IMR-90 (cell line): Measurements from ENCODE around the gene FATE1. TPM values are rescaled to one million over a fixed set of nuclear protein-coding genes. Genes with fewer than 3 reads are reported as not detected.

Experiments used
- ATAC-seq: fragments of 200-7000 bp; cut with Tn5 transposase; 2 replicates; pipeline ENCODE4 v1.9.1; 2020; ENCODE audit warnings: low read depth, mild to moderate bottlenecking, moderate library complexity
- BruUV-seq: library from RNA; stranded (reverse); fragments of 400-500 nt; replicated peaks from 2 replicates; lab custom pipeline; 2021; lab: Mats Ljungman, UMichigan
- CTCF ChIA-PET: fragments of 300-600 bp; formaldehyde crosslinking; extraction: SDS; loops from one replicate; lab custom pipeline; 2021; ENCODE audit warnings: antibody characterized with exemption; lab: Yijun Ruan, JAX
- POLR2A ChIA-PET: fragments of 300-600 bp; sonication (Branson Sonifier 250); formaldehyde crosslinking; loops from one replicate; lab custom pipeline; 2022; ENCODE audit warnings: antibody characterized with exemption; ENCODE audit not compliant: unreplicated experiment; lab: Charles Lee
- DNase-seq: peaks from one replicate; pipeline ENCODE4 v3.0.0; 2013
- H2AFZ ChIP-seq: replicated peaks from 2 replicates; pipeline ENCODE3; 2013; ENCODE audit warnings: low read length, mild to moderate bottlenecking; ENCODE audit not compliant: poor library complexity
- H2AK5ac ChIP-seq: 2 replicates; pipeline ENCODE4 v1.6.1; 2013; ENCODE audit warnings: low read depth, low read length, inconsistent platforms
- H2AK9ac ChIP-seq: replicated peaks from 2 replicates; pipeline ENCODE3; 2013; ENCODE audit warnings: mild to moderate bottlenecking, low read depth, low read length, moderate library complexity; ENCODE audit not compliant: poor library complexity
- H2BK120ac ChIP-seq: 2 replicates; pipeline ENCODE4 v1.6.1; 2013; ENCODE audit warnings: low read depth, low read length, inconsistent platforms
- H2BK15ac ChIP-seq: 3 replicates; pipeline ENCODE4 v1.6.1; 2013; ENCODE audit warnings: low read depth, low read length, inconsistent platforms
- H2BK20ac ChIP-seq: 2 replicates; pipeline ENCODE4 v1.6.1; 2013; ENCODE audit warnings: low read depth, mild to moderate bottlenecking, inconsistent platforms, low read length, moderate library complexity
- H2BK5ac ChIP-seq: 2 replicates; pipeline ENCODE4 v1.6.1; 2013; ENCODE audit warnings: mild to moderate bottlenecking, low read depth, low read length, inconsistent platforms; ENCODE audit not compliant: poor library complexity, severe bottlenecking
- H3K14ac ChIP-seq: replicated peaks from 2 replicates; pipeline ENCODE4 v1.6.1; 2013; ENCODE audit warnings: low read depth, low read length, inconsistent platforms
- H3K18ac ChIP-seq: 2 replicates; pipeline ENCODE4 v1.6.1; 2013; ENCODE audit warnings: low read depth, low read length, control low read depth
- H3K23ac ChIP-seq: 2 replicates; pipeline ENCODE4 v1.6.1; 2013; ENCODE audit warnings: low read depth, low read length, inconsistent platforms
- H3K27ac ChIP-seq: 2 replicates; pipeline ENCODE4 v1.5.1; 2013; ENCODE audit warnings: mild to moderate bottlenecking, control low read depth, low read length; ENCODE audit not compliant: insufficient read depth
- H3K27me3 ChIP-seq: 2 replicates; pipeline ENCODE4 v1.6.1; 2013; ENCODE audit warnings: low read length; ENCODE audit not compliant: control insufficient read depth, insufficient read depth
- H3K36me3 ChIP-seq: 2 replicates; pipeline ENCODE4 v1.6.1; 2013; ENCODE audit warnings: low read length, mixed read lengths; ENCODE audit not compliant: control insufficient read depth, insufficient read depth
- H3K4ac ChIP-seq: 2 replicates; pipeline ENCODE4 v1.6.1; 2013; ENCODE audit warnings: low read depth, low read length, inconsistent platforms
- H3K4me1 ChIP-seq: 2 replicates; pipeline ENCODE4 v1.6.1; 2013; ENCODE audit warnings: low read length, mixed read lengths; ENCODE audit not compliant: control insufficient read depth, insufficient read depth
- H3K4me2 ChIP-seq: 2 replicates; pipeline ENCODE4 v1.6.1; 2013; ENCODE audit warnings: low read depth, mild to moderate bottlenecking, control low read depth, low read length, moderate library complexity
- H3K4me3 ChIP-seq: 2 replicates; pipeline ENCODE4 v1.5.1; 2013; ENCODE audit warnings: low read depth, mild to moderate bottlenecking, control low read depth, low read length, moderate library complexity; ENCODE audit not compliant: insufficient read depth
- H3K56ac ChIP-seq: 2 replicates; pipeline ENCODE4 v1.6.1; 2013; ENCODE audit warnings: low read length, inconsistent platforms; ENCODE audit not compliant: insufficient read depth; ENCODE audit errors: extremely low read depth
- H3K79me1 ChIP-seq, 2 experiments: 2 replicates each; pipeline ENCODE4 v1.6.1; 2013; ENCODE audit warnings: low read length in 2 of 2, inconsistent platforms in 1 of 2, low read depth in 1 of 2
- H3K9ac ChIP-seq: 2 replicates; pipeline ENCODE4 v1.6.1; 2013; ENCODE audit warnings: low read depth, low read length, control low read depth
- H3K9me1 ChIP-seq: 2 replicates; pipeline ENCODE4 v1.6.1; 2013; ENCODE audit warnings: low read length, inconsistent platforms; ENCODE audit not compliant: insufficient read depth
- H3K9me3 ChIP-seq: 2 replicates; pipeline ENCODE4 v1.6.1; 2013; ENCODE audit warnings: low read length; ENCODE audit not compliant: control insufficient read depth, insufficient read depth
- H4K20me1 ChIP-seq: 2 replicates; pipeline ENCODE4 v1.6.1; 2013; ENCODE audit warnings: low read length, inconsistent platforms; ENCODE audit not compliant: insufficient read depth
- H4K5ac ChIP-seq: 2 replicates; pipeline ENCODE4 v1.6.1; 2013; ENCODE audit warnings: mild to moderate bottlenecking, low read depth, low read length, control low read depth
- H4K8ac ChIP-seq, 2 experiments: 2 replicates each; pipeline ENCODE4 v1.6.1; 2013; ENCODE audit warnings: low read depth in 2 of 2, low read length in 2 of 2, control low read depth in 1 of 2, inconsistent platforms in 1 of 2
- H4K91ac ChIP-seq: 2 replicates; pipeline ENCODE4 v1.6.1; 2013; ENCODE audit warnings: low read depth, low read length, inconsistent platforms; ENCODE audit not compliant: insufficient read depth
- BHLHE40 ChIP-seq: fragments of 150-350 bp; IDR thresholded peaks from 2 replicates; pipeline ENCODE4 v1.6.1; 2016; ENCODE audit warnings: mild to moderate bottlenecking, low read depth, low read length
- FOS ChIP-seq: fragments of 150-350 bp; IDR thresholded peaks from 2 replicates; pipeline ENCODE4 v1.6.1; 2016; ENCODE audit warnings: low read depth, low read length
- MAFK ChIP-seq: IDR thresholded peaks from 2 replicates; pipeline ENCODE4 v1.6.1; 2012; ENCODE audit warnings: low read depth, low read length, improper control_type of control experiment
- MAZ ChIP-seq: IDR thresholded peaks from 2 replicates; pipeline ENCODE4 v1.6.1; 2012; ENCODE audit warnings: low read depth, mild to moderate bottlenecking, low read length, improper control_type of control experiment, moderate library complexity, borderline replicate concordance
- POLR2A ChIP-seq: IDR thresholded peaks from 2 replicates; pipeline ENCODE4 v1.6.1; 2012; ENCODE audit warnings: mild to moderate bottlenecking, low read depth, low read length
- RAD21 ChIP-seq: IDR thresholded peaks from 2 replicates; pipeline ENCODE4 v1.6.1; 2012; ENCODE audit warnings: low read length, improper control_type of control experiment
- WGBS, 2 experiments: methylation state at CpG; one replicate each; pipeline versions ENCODE4 v1.1.5 to v1.1.7; 2013; ENCODE audit warnings: missing lambda C conversion rate in 2 of 2; ENCODE audit not compliant: insufficient read length in 1 of 2; ENCODE audit errors: extremely low coverage in 2 of 2; 5-methylcytosine and 5-hydroxymethylcytosine counted together
- dilution Hi-C: fragments of 300-500 bp; cut with HindIII; formaldehyde crosslinking; loops from one replicate; pipeline ENCODE4 v1.14.3; 2018; ENCODE audit warnings: low sequenced_read_pairs; ENCODE audit not compliant: unreplicated experiment
- in situ Hi-C: fragments of 300-500 bp; cut with MboI; formaldehyde crosslinking; loops from 3 replicates; pipeline ENCODE4 v1.14.3; 2019; ENCODE audit warnings: low sequenced_read_pairs, inconsistent platforms, mixed read lengths
- intact Hi-C: fragments of 100-400 bp; cut with micrococcal nuclease; formaldehyde crosslinking; loops from 2 replicates; pipeline ENCODE4 v1.10.0; 2022
- polyA plus RNA-seq, 3 experiments: library from polyadenylated mRNA; depleted of rRNA; stranded (reverse); fragments of >200 nt; gene quantifications; 2 replicates each; pipeline ENCODE4 v1.2.3, GENCODE V29; 2012; ENCODE audit warnings: low replicate concordance in 1 of 3
- total RNA-seq: library from RNA; depleted of rRNA; stranded (reverse); fragments of >200 nt; gene quantifications from 2 replicates; pipeline ENCODE4 v1.2.3, GENCODE V29; 2012
- TF ChIP-seq, protein P1 (sequence below): fragments of 150-350 bp; IDR thresholded peaks from 2 replicates; pipeline ENCODE4 v1.6.1; 2017; ENCODE audit warnings: mild to moderate bottlenecking, antibody characterized with exemption, low read length, low read depth
- TF ChIP-seq, protein P2 (sequence below): fragments of 150-350 bp; IDR thresholded peaks from 2 replicates; pipeline ENCODE4 v1.6.1; 2016; ENCODE audit warnings: low read depth, mild to moderate bottlenecking, low read length, moderate library complexity, borderline replicate concordance

The FATE1 gene
- total and polyA plus RNA-seq, 2 of the 4 experiments (the other 2 are of a cell fraction): not detected

DNA sequence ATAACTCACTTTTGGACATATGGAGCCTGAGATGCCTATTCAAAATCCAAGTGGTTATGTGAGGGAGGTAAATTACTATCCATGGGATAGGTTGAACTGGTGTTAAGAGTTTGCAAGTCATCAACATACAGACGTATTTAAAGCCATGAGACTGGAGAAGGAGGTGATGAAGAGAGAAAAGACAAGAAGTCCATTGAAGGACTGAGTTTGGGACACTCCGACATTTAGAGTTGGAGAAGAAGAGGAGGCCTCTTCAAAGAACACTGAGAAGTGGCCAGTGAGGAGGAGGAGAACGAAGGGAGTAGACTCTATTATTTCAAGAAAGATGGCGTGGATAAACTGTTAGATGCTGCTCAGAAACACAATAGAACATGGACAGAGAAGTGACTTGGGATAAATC lies 18.6 kb downstream of the FATE1 start, which contains the start of gene CNGA2:
CNGA2 (plus strand) TSS at position 301 of the 400 bp plus-strand sequence. CDS start 3,738 bp downstream, outside the sequence.
- Histone ChIP-seq H3K56ac (no peak within 1 kb of the TSS), H4K91ac (no peak within 1 kb of the TSS), H3K4me2 (no peak within 1 kb of the TSS), H2BK15ac (no peak within 1 kb of the TSS), H3K18ac (no peak within 1 kb of the TSS), H2AK5ac (no peak within 1 kb of the TSS), H2BK20ac (no peak within 1 kb of the TSS), H3K36me3 (no peaks in the 10 kb centered on the region), H3K9me1 (no peaks in the 10 kb centered on the region), H4K8ac (no peak within 1 kb of the TSS), H4K5ac (no peak within 1 kb of the TSS), H2AFZ (no peak within 1 kb of the TSS), H3K4ac (no peak within 1 kb of the TSS), H3K27me3 (no peaks in the 10 kb centered on the region), H3K79me1 (no peaks in the 10 kb centered on the region), H2BK120ac (no peak within 1 kb of the TSS), H4K20me1 (no peaks in the 10 kb centered on the region), H3K14ac (no peak within 1 kb of the TSS), H3K9ac (no peak within 1 kb of the TSS), H3K9me3 (peaks cover 2% of the 10 kb centered on the region; the same call in 1 of the 2 replicates), H3K23ac (no peak within 1 kb of the TSS), H2BK5ac (no peak within 1 kb of the TSS), H3K4me1 (no peaks in the 10 kb centered on the region), H2AK9ac (no peak within 1 kb of the TSS), H3K27ac (no peak within 1 kb of the TSS), H3K4me3 (no peak within 1 kb of the TSS)
- BruUV-seq: no TSS peak
- POLR2A ChIA-PET: no interaction called here
- CTCF ChIA-PET: no interaction called here
- TF ChIP-seq, protein P1, sequence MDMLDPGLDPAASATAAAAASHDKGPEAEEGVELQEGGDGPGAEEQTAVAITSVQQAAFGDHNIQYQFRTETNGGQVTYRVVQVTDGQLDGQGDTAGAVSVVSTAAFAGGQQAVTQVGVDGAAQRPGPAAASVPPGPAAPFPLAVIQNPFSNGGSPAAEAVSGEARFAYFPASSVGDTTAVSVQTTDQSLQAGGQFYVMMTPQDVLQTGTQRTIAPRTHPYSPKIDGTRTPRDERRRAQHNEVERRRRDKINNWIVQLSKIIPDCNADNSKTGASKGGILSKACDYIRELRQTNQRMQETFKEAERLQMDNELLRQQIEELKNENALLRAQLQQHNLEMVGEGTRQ: no peak
- TF ChIP-seq FOS (no peak), POLR2A (no peak), BHLHE40 (no peak), RAD21 (no peak), MAFK (no peak), MAZ (no peak)
- TF ChIP-seq, protein P2, sequence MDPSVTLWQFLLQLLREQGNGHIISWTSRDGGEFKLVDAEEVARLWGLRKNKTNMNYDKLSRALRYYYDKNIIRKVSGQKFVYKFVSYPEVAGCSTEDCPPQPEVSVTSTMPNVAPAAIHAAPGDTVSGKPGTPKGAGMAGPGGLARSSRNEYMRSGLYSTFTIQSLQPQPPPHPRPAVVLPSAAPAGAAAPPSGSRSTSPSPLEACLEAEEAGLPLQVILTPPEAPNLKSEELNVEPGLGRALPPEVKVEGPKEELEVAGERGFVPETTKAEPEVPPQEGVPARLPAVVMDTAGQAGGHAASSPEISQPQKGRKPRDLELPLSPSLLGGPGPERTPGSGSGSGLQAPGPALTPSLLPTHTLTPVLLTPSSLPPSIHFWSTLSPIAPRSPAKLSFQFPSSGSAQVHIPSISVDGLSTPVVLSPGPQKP: no peak
- in situ Hi-C loops (no loop called here), dilution Hi-C loops (no loop called here), intact Hi-C loops (no loop called here)
- ATAC-seq (no peak), DNase-seq (no peak)
- 44% methylated on average over 1 of the region's 4 CpGs; no CpG with 5 or more reads in 1 of the 2 experiments for WGBS, 2 experiments
